SK-N-SH (cell line): ENCODE data around the gene CDCA3. TPM values are rescaled to one million over a fixed set of nuclear protein-coding genes. Genes with fewer than 3 reads are reported as not detected.

Experiments used
- polyA plus RNA-seq, 3 experiments: library from polyadenylated mRNA; depleted of rRNA; stranded (reverse); fragments of >200 nt; gene quantifications; 2 replicates each; pipeline ENCODE4 v1.2.3, GENCODE V29; 2012
- TF ChIP-seq, protein P1 (sequence below): fragments of 150-350 bp; IDR thresholded peaks from 2 replicates; pipeline ENCODE4 v1.6.1; 2017; ENCODE audit warnings: antibody characterized with exemption, low read length, low read depth, borderline replicate concordance

Gene CDCA3
- polyA plus RNA-seq, 1 of the 3 experiments (the other 2 are of a cell fraction), result 33.0 TPM

DNA sequence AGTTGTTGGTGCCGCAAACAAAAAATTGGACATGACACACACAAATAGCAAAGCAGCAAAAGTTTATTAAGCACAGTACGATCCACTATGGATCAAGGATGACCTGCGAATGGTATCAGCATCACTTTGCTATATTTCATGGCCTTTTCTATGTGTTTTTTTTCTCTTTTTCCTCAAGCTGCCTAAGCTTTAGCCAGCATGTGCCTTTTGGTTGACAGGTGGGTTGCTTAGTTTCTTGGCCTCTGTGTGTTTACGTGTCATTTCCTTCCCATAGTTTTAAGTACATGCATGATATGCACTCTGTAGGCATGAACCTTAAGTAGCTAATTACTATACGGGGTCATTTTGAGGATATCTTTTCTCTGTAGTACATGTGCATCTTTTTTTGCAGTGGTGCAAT, 51.9 kb downstream of the CDCA3 start (continued):
- TF ChIP-seq, protein P1, sequence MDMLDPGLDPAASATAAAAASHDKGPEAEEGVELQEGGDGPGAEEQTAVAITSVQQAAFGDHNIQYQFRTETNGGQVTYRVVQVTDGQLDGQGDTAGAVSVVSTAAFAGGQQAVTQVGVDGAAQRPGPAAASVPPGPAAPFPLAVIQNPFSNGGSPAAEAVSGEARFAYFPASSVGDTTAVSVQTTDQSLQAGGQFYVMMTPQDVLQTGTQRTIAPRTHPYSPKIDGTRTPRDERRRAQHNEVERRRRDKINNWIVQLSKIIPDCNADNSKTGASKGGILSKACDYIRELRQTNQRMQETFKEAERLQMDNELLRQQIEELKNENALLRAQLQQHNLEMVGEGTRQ, result no peak

Other genes with a start within 250 kb of the CDCA3 start
- gene CHD4, start 243.9 kb downstream of the CDCA3 start, polyA plus RNA-seq (2012; rRNA removed), result 85.5 and 90.5 TPM in 2 replicates
- gene LPAR5, start 215.3 kb downstream of the CDCA3 start, polyA plus RNA-seq (2012; rRNA removed), result 0.03 and 0.05 TPM in 2 replicates
- gene ACRBP, start 203.9 kb downstream of the CDCA3 start, polyA plus RNA-seq (2012; rRNA removed), result 0.71 and 0.88 TPM in 2 replicates
- gene ING4, start 188.2 kb downstream of the CDCA3 start, polyA plus RNA-seq (2012; rRNA removed), result 96.5 and 163 TPM in 2 replicates
- gene ZNF384, start 161.9 kb downstream of the CDCA3 start, polyA plus RNA-seq (2012; rRNA removed), result 64.9 and 80.4 TPM in 2 replicates
- 5.9 and 9.9 TPM in 2 replicates for gene PIANP, start 150.5 kb downstream of the CDCA3 start, polyA plus RNA-seq (2012; rRNA removed)
- gene COPS7A, start 127.2 kb downstream of the CDCA3 start, polyA plus RNA-seq (2012; rRNA removed), result 191 and 231 TPM in 2 replicates
- gene MLF2, start 98.1 kb downstream of the CDCA3 start, polyA plus RNA-seq (2012; rRNA removed), result 535 and 624 TPM in 2 replicates
- 391 and 661 TPM in 2 replicates for gene PTMS, start 84.9 kb downstream of the CDCA3 start, polyA plus RNA-seq (2012; rRNA removed)
- 0.72 and 1.1 TPM in 2 replicates for gene LAG3, start 78.8 kb downstream of the CDCA3 start, polyA plus RNA-seq (2012; rRNA removed)
- 0.02 TPM in 1 of 2 replicates, not detected in the other for gene CD4, start 61.8 kb downstream of the CDCA3 start, polyA plus RNA-seq (2012; rRNA removed)
- 16.4 and 18.6 TPM in 2 replicates for gene GPR162, start 29.5 kb downstream of the CDCA3 start, polyA plus RNA-seq (2012; rRNA removed)
- gene P3H3, start 22.9 kb downstream of the CDCA3 start, polyA plus RNA-seq (2012; rRNA removed), result 49.5 and 74.6 TPM in 2 replicates
- 12.9 and 13.8 TPM in 2 replicates for gene GNB3, start 10.4 kb downstream of the CDCA3 start, polyA plus RNA-seq (2012; rRNA removed)
- gene USP5, start 864 bp upstream of the CDCA3 start, polyA plus RNA-seq (2012; rRNA removed), result 97.2 and 100 TPM in 2 replicates
- gene TPI1, start 16.2 kb upstream of the CDCA3 start, polyA plus RNA-seq (2012; rRNA removed), result 1,175 and 1,316 TPM in 2 replicates
- gene SPSB2, start 22.0 kb upstream of the CDCA3 start, polyA plus RNA-seq (2012; rRNA removed), result 16.9 and 19.6 TPM in 2 replicates
- 11.9 TPM in 2 replicates for gene LRRC23, start 53.5 kb upstream of the CDCA3 start, polyA plus RNA-seq (2012; rRNA removed)
- gene ENO2, start 63.3 kb upstream of the CDCA3 start, polyA plus RNA-seq (2012; rRNA removed), result 50.6 and 56.9 TPM in 2 replicates
- gene ATN1, start 76.7 kb upstream of the CDCA3 start, polyA plus RNA-seq (2012; rRNA removed), result 18.5 and 29.3 TPM in 2 replicates
- gene RNU7-1, start 92.5 kb upstream of the CDCA3 start, polyA plus RNA-seq (2012; rRNA removed), result not detected in 2 replicates
- 560 and 659 TPM in 2 replicates for gene C12orf57, start 92.7 kb upstream of the CDCA3 start, polyA plus RNA-seq (2012; rRNA removed)
- gene PTPN6, start 100.1 kb upstream of the CDCA3 start, polyA plus RNA-seq (2012; rRNA removed), result 0.12 and 0.18 TPM in 2 replicates
- gene PHB2, start 119.4 kb upstream of the CDCA3 start, polyA plus RNA-seq (2012; rRNA removed), result 386 and 447 TPM in 2 replicates
- 77.4 and 82.8 TPM in 2 replicates for gene EMG1, start 119.6 kb upstream of the CDCA3 start, polyA plus RNA-seq (2012; rRNA removed)
- 23.8 and 29.2 TPM in 2 replicates for gene LPCAT3, start 167.2 kb upstream of the CDCA3 start, polyA plus RNA-seq (2012; rRNA removed)
- 14.5 and 19.3 TPM in 2 replicates for gene C1S, start 209.4 kb upstream of the CDCA3 start, polyA plus RNA-seq (2012; rRNA removed)
- gene C1R, start 241.2 kb upstream of the CDCA3 start, polyA plus RNA-seq (2012; rRNA removed), result 18.7 and 20.1 TPM in 2 replicates